Mononuclear cell (primary cell): Measurements from ENCODE around the gene IRF2BP2. TPM values are rescaled to one million over a fixed set of nuclear protein-coding genes. Genes with fewer than 3 reads are reported as not detected.

Source experiments
- H3K27me3 ChIP-seq: 2 replicates; pipeline ENCODE4 v1.6.0; 2011; ENCODE audit warnings: low read length, control low read depth; ENCODE audit not compliant: insufficient read depth
- H3K4me1 ChIP-seq: 2 replicates; pipeline ENCODE4 v1.5.1; 2011; ENCODE audit warnings: mild to moderate bottlenecking, low read length, control low read depth; ENCODE audit not compliant: insufficient read depth
- H3K4me3 ChIP-seq: 2 replicates; pipeline ENCODE4 v1.5.1; 2011; ENCODE audit warnings: mild to moderate bottlenecking, low read length, moderate library complexity
- H3K9me3 ChIP-seq: 2 replicates; pipeline ENCODE4 v1.5.1; 2011; ENCODE audit warnings: low read depth, mild to moderate bottlenecking, control low read depth, low read length
- total RNA-seq: library from RNA; depleted of rRNA; stranded (reverse); fragments of >200 nt; gene quantifications from one replicate; pipeline ENCODE4 v1.2.3, GENCODE V29; 2012

Gene IRF2BP2
- total RNA-seq, 1 donor: 465 TPM

DNA sequence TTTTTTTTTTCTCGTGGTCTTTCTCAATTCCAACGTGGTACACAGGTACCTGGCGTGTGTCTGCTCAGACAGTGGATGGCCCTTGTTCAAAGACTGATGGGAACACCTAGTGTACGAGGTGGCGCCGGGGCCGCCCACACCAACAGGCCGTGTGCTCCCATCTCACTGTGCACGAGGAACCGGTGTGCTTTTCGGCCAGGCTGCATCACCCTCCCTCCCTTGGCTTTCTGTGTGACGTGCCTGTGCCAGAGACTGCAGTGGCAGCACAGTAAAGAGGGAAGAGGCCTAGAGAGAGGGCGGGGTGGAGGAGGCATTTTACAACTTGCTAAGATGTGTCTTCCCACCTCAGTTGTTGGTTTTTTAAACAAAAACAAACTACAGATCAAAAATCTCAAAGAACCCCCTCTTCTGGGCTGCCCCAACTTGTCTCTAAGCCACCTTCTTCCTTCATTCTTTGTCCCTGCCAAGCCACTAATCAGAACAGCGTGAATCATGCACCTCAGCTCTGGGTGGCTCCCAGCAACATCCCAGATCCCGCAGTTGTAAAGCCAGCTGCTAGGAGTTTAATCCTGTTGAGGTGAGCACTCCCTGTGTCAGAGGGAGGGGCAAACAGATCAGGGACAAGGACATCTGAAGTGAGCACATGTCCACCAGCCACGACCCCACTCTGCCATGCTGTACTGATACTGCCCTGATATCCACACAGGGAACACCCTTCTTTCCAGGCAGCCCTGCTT lies 20.7 kb downstream of the IRF2BP2 start:
- Histone ChIP-seq H3K4me3 (no peak overlapping the region), H3K9me3 (no peaks in the 10 kb centered on the region)

GRCh38 chr1:234588386-234588785 lies 21.6 kb downstream of the IRF2BP2 start:
- Histone ChIP-seq H3K4me3 (no peak overlapping the region), H3K9me3 (no peaks in the 10 kb centered on the region), H3K4me1 (no peaks in the 10 kb centered on the region), H3K27me3 (no peaks in the 10 kb centered on the region)

More for the DNA sequence above, 20.7 kb downstream of the IRF2BP2 start:
- Histone ChIP-seq H3K4me1 (no peaks in the 10 kb centered on the region), H3K27me3 (no peaks in the 10 kb centered on the region)

GRCh38 chr1:234586892-234587485 lies 23.0 kb downstream of the IRF2BP2 start:
- Histone ChIP-seq H3K27me3 (no peaks in the 10 kb centered on the region), H3K9me3 (no peaks in the 10 kb centered on the region), H3K4me1 (no peaks in the 10 kb centered on the region), H3K4me3 (no peak overlapping the region)

- Histone ChIP-seq H3K27me3 (no peaks in the 10 kb centered on the region), H3K9me3 (no peaks in the 10 kb centered on the region), H3K4me1 (no peaks in the 10 kb centered on the region), H3K4me3 (no peak overlapping the region)
Measured at GRCh38 chr1:234586304-234586703, 23.7 kb downstream of the IRF2BP2 start.

- no peaks in the 10 kb centered on the region for H3K4me1 ChIP-seq
- no peaks in the 10 kb centered on the region for H3K27me3 ChIP-seq
- H3K9me3 ChIP-seq: no peaks in the 10 kb centered on the region
- H3K4me3 ChIP-seq: no peak overlapping the region
Measured at GRCh38 chr1:234585330-234586055, 24.5 kb downstream of the IRF2BP2 start.

DNA sequence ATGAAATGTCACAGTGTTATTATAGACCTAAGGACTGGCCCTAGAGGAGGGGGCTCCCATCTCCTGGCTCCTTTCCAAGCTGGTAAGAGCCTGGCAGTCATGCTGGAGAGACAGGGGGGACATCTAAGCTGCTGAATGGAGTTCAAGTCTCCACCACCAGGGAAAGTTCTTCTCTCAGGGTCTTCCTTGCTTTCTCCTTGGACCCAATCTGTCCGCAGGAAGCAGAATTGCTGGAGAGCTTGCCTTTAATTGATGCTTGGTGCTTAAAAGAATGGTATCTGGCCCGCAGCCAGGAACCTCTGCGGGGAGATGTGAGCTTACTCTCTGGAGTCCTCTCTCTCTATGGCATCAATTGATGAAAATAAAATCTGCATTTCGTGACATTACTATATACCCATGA lies 25.1 kb downstream of the IRF2BP2 start:
- H3K27me3 ChIP-seq: no peaks in the 10 kb centered on the region
- H3K9me3 ChIP-seq: no peaks in the 10 kb centered on the region
- no peaks in the 10 kb centered on the region for H3K4me1 ChIP-seq
- H3K4me3 ChIP-seq: no peak overlapping the region

- Histone ChIP-seq H3K4me1 (no peaks in the 10 kb centered on the region), H3K27me3 (no peaks in the 10 kb centered on the region), H3K4me3 (no peak overlapping the region), H3K9me3 (no peaks in the 10 kb centered on the region)
Measured at GRCh38 chr1:234584420-234584805, 25.6 kb downstream of the IRF2BP2 start.

DNA sequence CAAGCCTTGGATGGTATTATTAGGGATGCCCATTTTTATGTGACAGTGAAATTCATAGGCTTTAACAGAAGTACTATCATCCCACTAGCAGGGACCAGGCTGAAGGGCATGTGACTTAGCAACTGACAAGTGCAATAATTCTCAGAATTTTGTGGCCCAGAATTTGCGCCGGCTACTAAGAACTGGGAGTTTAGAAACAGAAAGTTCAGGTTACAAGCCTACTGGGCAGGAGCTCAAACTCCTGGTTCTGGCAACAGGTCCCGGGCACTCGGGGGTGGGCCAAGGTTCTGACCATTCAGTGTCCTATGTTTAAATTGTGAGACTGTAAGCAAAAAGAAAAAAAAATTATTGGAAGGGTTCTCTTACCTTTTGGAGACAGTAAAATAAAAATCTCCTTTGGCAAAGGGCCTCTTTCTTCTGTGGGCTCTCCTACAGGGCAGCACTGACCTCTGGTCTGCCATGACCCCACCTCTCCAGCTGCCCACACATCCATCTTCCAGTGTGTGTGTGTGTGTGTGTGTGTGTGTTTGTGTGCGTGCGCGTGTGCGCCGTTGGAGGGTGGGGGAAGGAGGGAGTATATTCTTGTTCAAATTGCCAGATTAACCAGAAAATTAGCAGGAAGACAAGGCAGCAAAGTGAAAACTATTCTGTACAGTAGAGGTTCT lies 26.1 kb downstream of the IRF2BP2 start:
- no peaks in the 10 kb centered on the region for H3K9me3 ChIP-seq
- H3K4me3 ChIP-seq: no peak overlapping the region
- H3K27me3 ChIP-seq: no peaks in the 10 kb centered on the region
- H3K4me1 ChIP-seq: no peaks in the 10 kb centered on the region

DNA sequence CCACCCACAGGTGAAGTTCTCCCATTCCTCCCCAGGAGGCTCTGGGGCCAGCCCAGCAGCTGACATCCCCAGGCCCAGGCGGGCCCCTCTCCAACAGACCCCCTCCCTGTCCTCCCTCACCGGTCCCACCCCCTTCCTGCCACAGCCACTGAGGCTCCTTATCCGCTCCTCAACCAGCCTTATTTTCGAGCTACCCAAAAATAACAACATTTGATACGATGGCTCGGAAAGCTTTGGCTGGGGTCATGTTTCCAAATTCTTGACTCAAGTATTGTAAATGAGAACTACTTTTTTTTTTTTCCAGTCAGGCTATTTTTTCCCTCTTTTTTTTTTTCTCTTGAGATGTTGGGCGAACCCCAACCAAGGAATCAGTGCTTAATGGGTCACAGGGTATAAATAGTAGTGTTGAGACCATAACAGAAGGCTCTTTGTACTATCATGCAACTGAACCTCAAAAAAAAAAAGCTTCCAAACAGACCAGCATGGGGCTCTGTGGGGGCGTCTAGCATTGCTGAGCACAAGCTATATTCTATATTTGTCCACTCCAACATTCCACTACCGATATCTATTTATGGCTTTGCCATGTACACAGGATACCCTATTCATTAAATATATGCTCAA lies 27.2 kb downstream of the IRF2BP2 start:
- no peak overlapping the region for H3K4me3 ChIP-seq
- no peaks in the 10 kb centered on the region for H3K27me3 ChIP-seq
- H3K9me3 ChIP-seq: no peaks in the 10 kb centered on the region
- H3K4me1 ChIP-seq: no peaks in the 10 kb centered on the region

DNA sequence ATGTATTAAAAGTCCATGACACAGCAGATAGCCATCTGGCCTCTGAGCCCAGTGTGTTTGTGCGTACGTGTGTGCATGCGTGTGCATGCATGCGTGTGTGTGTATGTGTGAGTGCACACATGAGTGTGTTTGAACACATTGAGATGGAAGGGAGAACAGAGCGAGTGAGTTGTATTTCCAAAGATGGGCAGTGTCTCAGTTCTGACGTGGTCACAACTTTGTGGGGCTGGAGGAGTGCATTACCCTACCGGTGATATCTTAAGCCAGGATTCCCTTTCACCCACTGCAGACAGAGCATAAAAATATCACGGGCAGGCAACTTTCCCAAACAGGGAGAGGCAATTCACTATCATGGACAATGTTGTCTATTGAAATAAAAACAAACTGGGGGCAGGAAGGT lies 27.8 kb downstream of the IRF2BP2 start:
- Histone ChIP-seq H3K27me3 (no peaks in the 10 kb centered on the region), H3K9me3 (no peaks in the 10 kb centered on the region)

GRCh38 chr1:234581063-234581714 lies 28.8 kb downstream of the IRF2BP2 start:
- Histone ChIP-seq H3K9me3 (no peaks in the 10 kb centered on the region), H3K4me3 (no peak overlapping the region), H3K4me1 (no peaks in the 10 kb centered on the region), H3K27me3 (no peaks in the 10 kb centered on the region)

More for the DNA sequence above, 27.8 kb downstream of the IRF2BP2 start:
- H3K4me1 ChIP-seq: no peaks in the 10 kb centered on the region
- no peak overlapping the region for H3K4me3 ChIP-seq

GRCh38 chr1:234579967-234580366 lies 30.0 kb downstream of the IRF2BP2 start:
- no peak overlapping the region for H3K4me3 ChIP-seq
- no peaks in the 10 kb centered on the region for H3K9me3 ChIP-seq
- no peaks in the 10 kb centered on the region for H3K4me1 ChIP-seq
- H3K27me3 ChIP-seq: no peaks in the 10 kb centered on the region

DNA sequence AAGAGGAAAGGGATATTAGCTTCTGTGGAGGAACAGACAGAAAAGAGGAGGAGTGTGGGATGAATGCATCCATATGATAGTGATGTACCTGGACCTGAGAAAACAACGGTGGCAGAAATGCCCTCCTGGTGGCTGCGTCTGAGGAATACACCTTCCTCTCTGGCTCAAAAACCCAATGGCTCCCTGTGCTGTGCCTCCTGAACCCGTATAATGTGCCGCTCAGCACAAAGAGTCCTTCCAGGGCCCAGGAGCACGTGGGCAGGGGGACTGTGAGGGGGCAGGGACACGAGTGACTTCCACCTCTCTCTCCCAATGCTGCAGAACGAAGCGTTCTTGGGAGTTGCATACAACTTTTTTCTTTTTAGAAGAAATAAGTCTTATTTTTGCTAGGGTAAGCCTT lies 31.2 kb downstream of the IRF2BP2 start:
- Histone ChIP-seq H3K9me3 (no peaks in the 10 kb centered on the region), H3K4me1 (peaks cover 2% of the 10 kb centered on the region), H3K4me3 (no peak overlapping the region), H3K27me3 (no peaks in the 10 kb centered on the region)

DNA sequence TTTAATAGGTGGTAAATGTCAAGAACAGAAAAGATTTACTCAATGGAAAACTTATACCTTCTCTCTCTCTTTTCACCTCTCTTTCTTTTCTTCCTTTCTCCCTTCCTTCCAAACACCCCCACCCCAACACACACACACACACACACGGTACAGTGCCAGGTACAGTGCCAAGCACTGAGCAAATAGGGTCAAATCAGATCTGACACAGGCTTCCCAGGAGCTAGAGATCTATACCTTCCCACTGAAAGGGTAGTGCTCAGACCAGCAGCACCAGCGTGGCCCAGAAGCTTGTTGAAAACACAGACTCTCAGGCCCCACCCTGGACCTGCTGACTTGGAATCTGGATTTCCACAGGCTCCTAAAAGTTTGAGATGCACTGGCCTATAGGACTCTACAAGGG lies 31.9 kb downstream of the IRF2BP2 start:
- H3K27me3 ChIP-seq: no peaks in the 10 kb centered on the region
- H3K4me1 ChIP-seq: peaks cover 4% of the 10 kb centered on the region
- no peak overlapping the region for H3K4me3 ChIP-seq
- no peaks in the 10 kb centered on the region for H3K9me3 ChIP-seq
